Measurements from ENCODE around the gene LPIN1. TPM values are rescaled to one million over a fixed set of nuclear protein-coding genes. Genes with fewer than 3 reads are reported as not detected.

Gene LPIN1
- total and polyA plus RNA-seq, 2 of the 8 experiments (the other 6 are each of a cell fraction or from before 2014, with no cell fraction given): 4.3 to 9.8 TPM

DNA sequence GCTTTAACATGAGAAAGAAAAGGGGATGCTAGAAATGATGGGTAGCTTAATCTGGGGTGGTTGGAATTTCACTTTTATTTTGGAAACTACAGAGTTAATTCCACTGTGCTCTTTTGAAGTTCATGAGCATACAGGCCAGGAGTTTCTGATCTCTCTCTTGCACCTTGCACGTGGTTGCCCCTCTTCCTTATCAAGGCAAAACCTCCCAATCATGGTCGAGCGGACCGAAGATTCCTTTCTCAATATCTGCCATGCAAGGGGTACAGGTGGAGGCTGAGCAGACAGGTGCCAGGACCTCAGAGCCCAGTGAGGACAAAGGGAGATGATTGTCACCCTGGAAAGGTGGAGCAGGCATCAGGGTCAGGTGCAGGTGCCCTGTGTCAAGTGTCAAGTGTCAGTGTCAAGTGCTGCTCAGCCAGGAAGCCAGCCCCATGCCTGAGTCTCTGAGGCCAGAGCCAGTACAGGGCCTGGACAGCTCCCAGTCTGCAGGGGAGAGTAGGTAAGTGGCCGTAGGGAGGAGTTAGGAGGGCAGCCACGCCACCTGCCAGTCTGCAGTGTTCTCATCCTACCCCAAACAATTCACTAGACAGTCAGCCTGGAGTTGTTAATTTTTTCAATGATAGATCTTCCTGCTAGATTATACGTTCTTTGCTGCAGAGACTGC is 42.2 kb downstream of the LPIN1 start:
- TF ChIP-seq TCF12 (IDR thresholded peaks at IDR 0.05; ENCODE audit: low read depth, low read length): no peak
- Histone ChIP-seq H4K5ac (ENCODE audit: insufficient read length, low read depth, low read length) (no peak overlapping the region), H2AK5ac (ENCODE audit: low read depth, low read length) (no peak overlapping the region), H2BK15ac (ENCODE audit: low read length) (no peak overlapping the region), H2BK5ac (ENCODE audit: low read depth, low read length) (no peak overlapping the region), H3K4me1 (replicated peaks in 1 of 4; ENCODE audit: control insufficient read depth in 3 of 4, insufficient read depth in 4 of 4, low read length in 3 of 4) (0 out of 7 replicates have a peak, but pooled peaks cover 0 to 4% (median 0%) of the 10 kb centered on the region in 4 experiments), H3K27me3 (replicated peaks in 1 of 4; ENCODE audit: control insufficient read depth in 3 of 4, extremely low read depth in 1 of 4, insufficient read depth in 3 of 4, low read length in 3 of 4) (no peaks in the 10 kb centered on the region; a peak in 2 of 7 replicates), H4K91ac (replicated peaks; ENCODE audit: insufficient read length, low read length) (no peak overlapping the region), H3K23ac (ENCODE audit: insufficient read length) (no peak overlapping the region), H3K79me1 (ENCODE audit: low read depth, low read length) (no peaks in the 10 kb centered on the region), H4K8ac (ENCODE audit: extremely low read depth, insufficient read depth, low read length) (no peak overlapping the region), H3K4ac (replicated peaks; ENCODE audit: insufficient read length, low read depth, low read length) (no peak overlapping the region), H2BK20ac (ENCODE audit: low read length) (no peak overlapping the region), H3K9ac (replicated peaks in 1 of 4; ENCODE audit: extremely low read depth in 1 of 4, low read depth in 3 of 4, low read length in 3 of 4) (no peak overlapping the region), H3K79me2 (ENCODE audit: control insufficient read depth in 1 of 2, insufficient read depth in 2 of 2, low read length in 2 of 2) (no peaks in the 10 kb centered on the region), H3K23me2 (ENCODE audit: low read depth, low read length) (peaks cover 5% of the 10 kb centered on the region), H2BK120ac (replicated peaks; ENCODE audit: low read depth, low read length) (no peak overlapping the region), H3K4me2 (ENCODE audit: insufficient read depth in 1 of 2, low read depth in 2 of 2, low read length in 2 of 2) (no peak overlapping the region), H2BK12ac (ENCODE audit: low read depth, low read length) (no peak overlapping the region), H3K14ac (ENCODE audit: insufficient read length) (no peak overlapping the region), H4K20me1 (replicated peaks in 1 of 2; ENCODE audit: control insufficient read depth in 1 of 2, insufficient read depth in 2 of 2, low read length in 2 of 2) (peaks cover 0 to 5% of the 10 kb centered on the region in 2 experiments), H3K27ac (ENCODE audit: low read depth, low read length) (no peak overlapping the region), H3K9me3 (ENCODE audit: insufficient read depth in 2 of 2, low read depth in 1 of 2, low read length in 1 of 2) (no peaks in the 10 kb centered on the region), H3K36me3 (ENCODE audit: control insufficient read depth in 2 of 4, insufficient read depth in 4 of 4, low read length in 3 of 4) (peaks cover 0 to 17% (median 0%) of the 10 kb centered on the region in 4 experiments; a peak in 4 of 8 replicates), H3K4me3 (ENCODE audit: extremely low read depth in 1 of 4, insufficient read depth in 2 of 4, low read depth in 3 of 4, low read length in 4 of 4) (no peak overlapping the region), H2AFZ (ENCODE audit: low read length) (no peak overlapping the region), H3K18ac (ENCODE audit: extremely low read depth, low read length) (no peak overlapping the region), H3K56ac (replicated peaks; ENCODE audit: insufficient read length, low read depth, low read length) (no peak overlapping the region)
- WGBS, 2 experiments (ENCODE audit: extremely low coverage in 1 of 2, insufficient coverage in 1 of 2, insufficient read length in 1 of 2, insufficient replicate concordance in 2 of 2, low coverage in 1 of 2, low lambda C conversion rate in 2 of 2, missing lambda C conversion rate in 1 of 2): 82% methylated on average over 7 of the region's 7 CpGs; no CpG with 5 or more reads in 1 of the 2 experiments
- DNase-seq (ENCODE audit: low read depth in 1 of 2, low spot score in 2 of 2): no peak
- ChIA-PET CTCF (ENCODE audit: partially characterized antibody) (interaction anchor here (0.7 to 5.5 kb wide), 12 partner anchors 9 to 243 kb away, joined by 3 to 48 read pairs (median 4); no protein-coding TSS in a partner anchor), POLR2A (ENCODE audit: partially characterized antibody) (no interaction called here)
- FAIRE-seq: no peak

Data from H1 (cell line).